ENCODE results near the gene RPL22L1. TPM values are rescaled to one million over a fixed set of nuclear protein-coding genes. Genes with fewer than 3 reads are reported as not detected.
A peak's percentile ranks its signal among the peaks of the same experiment; 100 is the strongest.

The RPL22L1 gene
- total and polyA plus RNA-seq, 2 donors (not counting 1 experiment from before 2014, with no cell fraction given), result 46.1 to 147 TPM

DNA sequence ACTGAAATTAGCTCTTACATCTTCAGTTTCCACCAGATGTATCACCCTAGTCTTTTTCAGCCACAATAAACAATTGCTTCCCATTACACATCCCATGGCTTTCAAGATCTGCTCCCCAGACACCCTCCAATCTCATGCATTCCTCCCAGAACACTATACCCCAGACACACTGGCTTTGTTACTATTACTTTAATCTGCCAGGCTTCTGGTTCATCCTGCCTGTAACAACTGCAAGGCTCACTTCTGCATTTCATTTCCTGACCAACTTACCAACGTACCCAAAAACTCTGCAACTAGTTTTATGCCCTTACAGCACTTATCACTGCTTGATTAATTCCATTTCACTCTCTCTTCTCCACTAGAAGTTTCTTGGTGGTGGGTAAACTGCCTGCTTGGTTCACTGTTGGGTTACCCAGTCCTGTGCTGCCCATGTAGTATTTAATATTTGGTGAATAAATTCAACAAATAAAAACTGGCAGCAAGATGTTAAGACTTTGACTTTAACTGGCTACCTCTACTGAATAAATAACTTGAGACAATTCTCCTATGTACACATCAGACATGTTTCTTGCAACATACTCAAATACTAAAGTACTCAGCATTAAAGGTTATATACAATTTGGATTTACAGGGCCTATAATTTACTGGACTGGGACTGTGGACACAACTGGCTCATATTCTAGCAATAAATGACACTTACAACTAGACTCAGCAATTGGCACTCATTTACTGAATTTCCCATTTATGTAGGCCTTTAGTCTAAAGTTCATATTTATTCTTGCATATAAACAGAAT lies 2.7 kb downstream of the RPL22L1 start:
- POLR2A ChIA-PET, result no interaction called here
- peaks cover 13 to 36% of the 10 kb centered on the region in 2 experiments for H3K36me3 ChIP-seq (replicated peaks in 1 of 2; ENCODE audit: control extremely low read depth in 1 of 2, control insufficient read depth in 1 of 2, extremely low read depth in 1 of 2, insufficient read depth in 2 of 2, low read length in 1 of 2)

DNA sequence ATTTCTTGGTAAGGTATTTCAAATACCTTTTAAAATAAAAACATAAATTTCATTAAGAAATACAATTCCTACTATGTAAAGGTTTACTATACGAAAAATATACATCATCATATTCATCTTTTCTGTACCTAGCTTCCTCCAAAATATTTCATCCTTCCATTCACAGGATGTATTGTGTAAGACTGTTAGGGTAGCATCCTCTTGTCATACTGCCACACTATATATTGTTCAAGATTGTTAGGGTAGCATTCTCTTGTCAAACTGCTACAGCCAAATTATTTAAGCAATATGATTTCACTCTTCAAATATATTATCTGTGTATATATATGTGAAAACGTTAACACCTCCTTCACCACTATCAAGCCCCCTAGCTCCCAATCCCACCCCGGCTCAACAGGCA lies 3.5 kb downstream of the RPL22L1 start:
- no peaks in the 10 kb centered on the region for H3K27me3 ChIP-seq (replicated peaks in 1 of 4; ENCODE audit: control extremely low read depth in 1 of 4, control insufficient read depth in 3 of 4, insufficient read depth in 4 of 4, low read length in 3 of 4)
- ChIA-PET POLR2A (no interaction called here), CTCF (interaction anchor here (1.6 kb wide), 1 partner anchor 55 kb away, joined by 5 read pairs; no protein-coding TSS in a partner anchor)
- H2AFZ ChIP-seq (ENCODE audit: insufficient read depth, low read depth, low read length, poor library complexity, severe bottlenecking), result no peak overlapping the region
- peak overlapping the region; percentile 31 for H3K9ac ChIP-seq (ENCODE audit: low read length)
- Mint-ChIP-seq H3K27me3 (no peaks in the 10 kb centered on the region), H3K4me3 (no peak overlapping the region), H3K9me3 (ENCODE audit: insufficient read depth) (no peaks in the 10 kb centered on the region), H3K27ac (no peak overlapping the region), H3K4me1 (peaks cover 30% of the 10 kb centered on the region)
- peaks cover 13 to 36% of the 10 kb centered on the region in 2 experiments for H3K36me3 ChIP-seq (replicated peaks in 1 of 2; ENCODE audit: control extremely low read depth in 1 of 2, control insufficient read depth in 1 of 2, extremely low read depth in 1 of 2, insufficient read depth in 2 of 2, low read length in 1 of 2)
- H3K27ac ChIP-seq (ENCODE audit: low read length in 2 of 2), result peak overlapping the region in 1 of 2 donors; percentile 98
- peaks cover 32 to 36% of the 10 kb centered on the region in 2 donors for H3K4me1 ChIP-seq (ENCODE audit: control insufficient read depth in 2 of 2, insufficient read depth in 2 of 2, low read length in 2 of 2)
- intact Hi-C loops (cut with micrococcal nuclease), result no loop called here
- peaks cover 21% of the 10 kb centered on the region for H3K79me2 ChIP-seq (ENCODE audit: control insufficient read depth, insufficient read depth, low read length)
- H3K4me3 ChIP-seq (ENCODE audit: control extremely low read depth in 1 of 5, extremely low read depth in 1 of 5, insufficient read depth in 1 of 5, low read depth in 2 of 5, low read length in 4 of 5), result peak overlapping the region in 1 of 5 experiments; percentile 46
- TF ChIP-seq, protein P1, sequence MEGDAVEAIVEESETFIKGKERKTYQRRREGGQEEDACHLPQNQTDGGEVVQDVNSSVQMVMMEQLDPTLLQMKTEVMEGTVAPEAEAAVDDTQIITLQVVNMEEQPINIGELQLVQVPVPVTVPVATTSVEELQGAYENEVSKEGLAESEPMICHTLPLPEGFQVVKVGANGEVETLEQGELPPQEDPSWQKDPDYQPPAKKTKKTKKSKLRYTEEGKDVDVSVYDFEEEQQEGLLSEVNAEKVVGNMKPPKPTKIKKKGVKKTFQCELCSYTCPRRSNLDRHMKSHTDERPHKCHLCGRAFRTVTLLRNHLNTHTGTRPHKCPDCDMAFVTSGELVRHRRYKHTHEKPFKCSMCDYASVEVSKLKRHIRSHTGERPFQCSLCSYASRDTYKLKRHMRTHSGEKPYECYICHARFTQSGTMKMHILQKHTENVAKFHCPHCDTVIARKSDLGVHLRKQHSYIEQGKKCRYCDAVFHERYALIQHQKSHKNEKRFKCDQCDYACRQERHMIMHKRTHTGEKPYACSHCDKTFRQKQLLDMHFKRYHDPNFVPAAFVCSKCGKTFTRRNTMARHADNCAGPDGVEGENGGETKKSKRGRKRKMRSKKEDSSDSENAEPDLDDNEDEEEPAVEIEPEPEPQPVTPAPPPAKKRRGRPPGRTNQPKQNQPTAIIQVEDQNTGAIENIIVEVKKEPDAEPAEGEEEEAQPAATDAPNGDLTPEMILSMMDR (IDR thresholded peaks at IDR 0.05), result no peak
- no peak for TF ChIP-seq EZH2 (IDR thresholded peaks at IDR 0.05; ENCODE audit: borderline replicate concordance, insufficient read depth, low read depth, low read length, poor library complexity, severe bottlenecking)
- peaks cover 0 to 8% (median 0%) of the 10 kb centered on the region in 3 donors for H3K9me3 ChIP-seq (ENCODE audit: control extremely low read depth in 1 of 3, control insufficient read depth in 2 of 3, insufficient read depth in 1 of 3, low read length in 2 of 3)
- DNase-seq, result no peak
- no CpG with 5 or more reads among the region's 3 CpGs for WGBS (ENCODE audit: insufficient coverage)
- H3K4me2 ChIP-seq (replicated peaks; ENCODE audit: low read depth, low read length, poor library complexity, severe bottlenecking), result peak overlapping the region; percentile 77
- peaks cover 14% of the 10 kb centered on the region for H4K20me1 ChIP-seq (ENCODE audit: control insufficient read depth, insufficient read depth, low read length, poor library complexity, severe bottlenecking)
- no peak for ATAC-seq (ENCODE audit: low read depth)

More for the DNA sequence above, 2.7 kb downstream of the RPL22L1 start:
- peaks cover 21% of the 10 kb centered on the region for H3K79me2 ChIP-seq (ENCODE audit: control insufficient read depth, insufficient read depth, low read length)
- H3K4me1 ChIP-seq (ENCODE audit: control insufficient read depth in 2 of 2, insufficient read depth in 2 of 2, low read length in 2 of 2), result peaks cover 32 to 36% of the 10 kb centered on the region in 2 donors
- CTCF ChIA-PET, result no interaction called here
- no peaks in the 10 kb centered on the region for H3K27me3 ChIP-seq (replicated peaks in 1 of 4; ENCODE audit: control extremely low read depth in 1 of 4, control insufficient read depth in 3 of 4, insufficient read depth in 4 of 4, low read length in 3 of 4)
- no peak for TF ChIP-seq EZH2 (IDR thresholded peaks at IDR 0.05; ENCODE audit: borderline replicate concordance, insufficient read depth, low read depth, low read length, poor library complexity, severe bottlenecking)
- TF ChIP-seq, protein P1 (IDR thresholded peaks at IDR 0.05), result no peak
- H3K4me2 ChIP-seq (replicated peaks; ENCODE audit: low read depth, low read length, poor library complexity, severe bottlenecking), result peak overlapping the region; percentile 77
- H3K4me3 ChIP-seq (ENCODE audit: control extremely low read depth in 1 of 5, extremely low read depth in 1 of 5, insufficient read depth in 1 of 5, low read depth in 2 of 5, low read length in 4 of 5), result peak overlapping the region in 2 of 5 experiments; percentile 13 to 46
- Mint-ChIP-seq H3K4me3 (peak overlapping the region; percentile 44), H3K27me3 (no peaks in the 10 kb centered on the region), H3K27ac (peak overlapping the region; percentile 62), H3K4me1 (peaks cover 30% of the 10 kb centered on the region), H3K9me3 (ENCODE audit: insufficient read depth) (no peaks in the 10 kb centered on the region)
- ATAC-seq (ENCODE audit: low read depth) (peak; percentile 32), DNase-seq (peak; percentile 78)
- whole genome bisulfite sequencing (ENCODE audit: insufficient coverage), result no CpG with 5 or more reads among the region's 1 CpG
- no peak overlapping the region for H2AFZ ChIP-seq (ENCODE audit: insufficient read depth, low read depth, low read length, poor library complexity, severe bottlenecking)
- H3K27ac ChIP-seq (ENCODE audit: low read length in 2 of 2), result peak overlapping the region; percentile 27 to 98
- peak overlapping the region; percentile 31 for H3K9ac ChIP-seq (ENCODE audit: low read length)
- intact Hi-C loops (cut with micrococcal nuclease), result no loop called here
- H4K20me1 ChIP-seq (ENCODE audit: control insufficient read depth, insufficient read depth, low read length, poor library complexity, severe bottlenecking), result peaks cover 14% of the 10 kb centered on the region
- peaks cover 0 to 8% (median 0%) of the 10 kb centered on the region in 3 donors for H3K9me3 ChIP-seq (ENCODE audit: control extremely low read depth in 1 of 3, control insufficient read depth in 2 of 3, insufficient read depth in 1 of 3, low read length in 2 of 3)
